ENCODE data around the gene MCL1. TPM values are rescaled to one million over a fixed set of nuclear protein-coding genes. Genes with fewer than 3 reads are reported as not detected.

Gene MCL1
- total RNA-seq, 2 donors from 2014 or later, result 211 to 223 TPM

GRCh38 chr1:150622303-150622975 is 43.0 kb upstream of the MCL1 start:
- no peak for ATAC-seq
- Histone ChIP-seq H3K4me3 (no peak overlapping the region), H3K27ac (peak overlapping the region in 3 of 4 donors; percentile 64 to 80 (median 70)), H3K9me3 (no peaks in the 10 kb centered on the region), H3K27me3 (no peaks in the 10 kb centered on the region), H3K36me3 (replicated peaks in 1 of 2; ENCODE audit: insufficient read depth in 1 of 2, low read depth in 2 of 2) (peaks cover 0 to 20% of the 10 kb centered on the region in 2 donors), H3K4me1 (peaks cover 47% of the 10 kb centered on the region)
- no peak for DNase-seq
- TF ChIP-seq POLR2A (IDR thresholded peaks at IDR 0.05) (no peak), CTCF (IDR thresholded peaks at IDR 0.05) (no peak)
- 38 to 46% methylated on average over 8 of the region's 8 CpGs for WGBS, 2 donors
- intact Hi-C loops (cut with DNase I), result no loop called here

GRCh38 chr1:150621497-150622302 is 42.3 kb upstream of the MCL1 start:
- Histone ChIP-seq H3K27ac (peak overlapping the region in 3 of 4 donors; percentile 64 to 80 (median 70)), H3K4me3 (no peak overlapping the region), H3K36me3 (replicated peaks in 1 of 2; ENCODE audit: insufficient read depth in 1 of 2, low read depth in 2 of 2) (peaks cover 0 to 20% of the 10 kb centered on the region in 2 donors), H3K27me3 (no peaks in the 10 kb centered on the region), H3K9me3 (no peaks in the 10 kb centered on the region), H3K4me1 (peaks cover 41% of the 10 kb centered on the region)
- DNase-seq, result peak; percentile 66 to 76 (median 71)
- TF ChIP-seq POLR2A (IDR thresholded peaks at IDR 0.05) (no peak), CTCF (IDR thresholded peaks at IDR 0.05) (peak in 6 of 7 experiments; percentile 51 to 78 (median 74))
- intact Hi-C loops (cut with DNase I), result no loop called here
- WGBS, 2 donors, result 44 to 45% methylated on average over 8 of the region's 8 CpGs
- peak; percentile 52 for ATAC-seq

GRCh38 chr1:150620919-150621318 is 41.5 kb upstream of the MCL1 start:
- peak overlapping the region; percentile 7 to 80 (median 67) for H3K27ac ChIP-seq
- H3K9me3 ChIP-seq, result no peaks in the 10 kb centered on the region
- no peak for DNase-seq
- peaks cover 41% of the 10 kb centered on the region for H3K4me1 ChIP-seq
- H3K27me3 ChIP-seq, result no peaks in the 10 kb centered on the region
- 94 to 95% methylated on average over 2 of the region's 2 CpGs for WGBS, 2 donors
- intact Hi-C loops (cut with DNase I), result no loop called here
- TF ChIP-seq CTCF (IDR thresholded peaks at IDR 0.05), result no peak
- no peak for TF ChIP-seq POLR2A (IDR thresholded peaks at IDR 0.05)
- no peak overlapping the region for H3K4me3 ChIP-seq
- ATAC-seq, result no peak
- H3K36me3 ChIP-seq (replicated peaks in 1 of 2; ENCODE audit: insufficient read depth in 1 of 2, low read depth in 2 of 2), result peaks cover 0 to 16% of the 10 kb centered on the region in 2 donors

DNA sequence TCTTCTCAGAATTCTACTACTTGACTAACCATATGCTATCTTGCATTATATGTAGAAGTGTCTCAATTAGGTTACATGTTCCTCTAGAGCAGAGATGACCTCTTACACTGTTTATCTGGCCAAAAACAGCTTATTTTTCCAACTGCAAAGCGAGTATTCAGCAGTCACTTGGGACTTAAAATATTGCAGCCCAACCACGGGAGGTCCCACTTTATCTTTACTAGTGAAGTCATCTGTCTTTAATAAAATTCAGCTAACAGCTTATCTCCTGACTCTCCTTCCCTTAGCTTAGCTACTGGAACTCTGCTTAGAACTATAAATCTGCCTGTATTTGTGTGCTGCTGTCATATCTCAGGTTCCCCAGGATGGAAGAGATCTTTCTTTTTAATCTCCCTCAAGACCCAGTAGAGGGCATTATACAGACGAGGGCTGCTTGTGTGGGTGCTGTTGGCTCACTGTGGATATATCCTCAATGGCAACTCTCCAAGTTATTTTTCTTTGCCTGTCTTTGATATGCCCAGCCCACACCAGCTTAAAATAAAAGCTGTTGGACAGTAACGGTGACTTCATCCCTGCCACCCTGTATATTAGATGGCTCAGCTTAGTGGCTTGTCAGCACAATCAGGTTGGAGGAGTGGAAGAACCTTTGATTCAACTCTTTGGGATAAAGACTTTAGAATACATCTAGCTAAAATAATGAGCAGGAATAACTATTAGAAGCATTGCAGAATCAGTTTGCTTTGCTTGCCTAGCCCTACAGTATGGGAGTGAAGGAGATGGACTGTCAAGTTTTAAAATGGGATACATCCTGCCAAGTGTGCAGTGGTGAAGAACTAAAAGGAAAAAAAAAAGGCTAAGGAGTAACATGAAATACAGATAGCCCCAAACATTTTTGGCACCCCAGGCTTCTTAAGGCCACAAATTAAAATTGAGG is 40.4 kb upstream of the MCL1 start:
- H3K4me3 ChIP-seq, result no peak overlapping the region
- H3K27ac ChIP-seq, result peak overlapping the region; percentile 64 to 82 (median 75)
- DNase-seq (peak; percentile 54 to 80 (median 68)), ATAC-seq (peak; percentile 89)
- no peaks in the 10 kb centered on the region for H3K27me3 ChIP-seq
- H3K4me1 ChIP-seq, result peaks cover 46% of the 10 kb centered on the region
- intact Hi-C loops (cut with DNase I), result no loop called here
- 14 to 16% methylated on average over 4 of the region's 4 CpGs for WGBS, 2 donors
- TF ChIP-seq CTCF (IDR thresholded peaks at IDR 0.05) (peak in 6 of 7 experiments; percentile 13 to 53 (median 46)), POLR2A (IDR thresholded peaks at IDR 0.05) (peak in 1 of 3 donors; percentile 52)
- peaks cover 0 to 8% of the 10 kb centered on the region in 2 donors for H3K36me3 ChIP-seq (replicated peaks in 1 of 2; ENCODE audit: insufficient read depth in 1 of 2, low read depth in 2 of 2)
- no peaks in the 10 kb centered on the region for H3K9me3 ChIP-seq

All from body of pancreas (tissue), 4 donors.